ENCODE data around the gene PROSER1. TPM values are rescaled to one million over a fixed set of nuclear protein-coding genes. Genes with fewer than 3 reads are reported as not detected.

PROSER1 gene
- total RNA-seq, 4 donors from 2014 or later: 22.3 to 38.4 (median 23.5) TPM

DNA sequence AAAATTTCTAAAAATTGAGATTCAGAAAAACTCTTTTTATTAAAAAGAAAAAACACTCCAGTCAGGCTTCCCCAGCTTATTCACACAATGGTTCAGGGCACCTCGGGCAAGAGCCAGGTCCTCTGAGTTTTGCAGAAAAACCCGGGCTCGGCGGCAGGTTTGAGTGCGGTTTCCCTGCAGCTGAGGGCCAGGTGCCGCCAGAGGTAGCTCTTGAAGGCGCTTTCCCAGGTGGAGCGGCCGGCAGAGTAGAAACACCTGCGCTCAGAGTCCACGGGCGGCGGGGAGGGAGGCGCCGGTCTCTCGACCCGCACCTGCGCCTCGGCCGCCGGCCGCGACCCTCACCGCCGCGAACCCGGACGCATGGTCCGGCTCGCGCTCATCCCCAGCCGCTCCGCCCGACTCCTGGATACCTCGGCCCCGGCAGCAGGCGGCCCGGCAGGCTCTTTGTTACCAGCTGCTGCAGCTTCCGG is 444 bp downstream of the PROSER1 start:
- H3K9me3 ChIP-seq: no peaks in the 10 kb centered on the region
- peak overlapping the region; percentile 49 to 89 (median 86) for H3K27ac ChIP-seq
- no peak for DNase-seq (ENCODE audit: low spot score in 2 of 2)
- peaks cover 0 to 75% (median 36%) of the 10 kb centered on the region in 4 donors for H3K4me1 ChIP-seq
- H3K4me3 ChIP-seq: peak overlapping the region; percentile 70 to 89 (median 76)
- no peaks in the 10 kb centered on the region for H3K27me3 ChIP-seq
- WGBS, 2 donors: 0 to 1% methylated on average over 27 to 34 of the region's 39 CpGs
- TF ChIP-seq POLR2A (IDR thresholded peaks at IDR 0.05): no peak
- no peak for TF ChIP-seq EP300 (IDR thresholded peaks at IDR 0.05)
- no peak for TF ChIP-seq CTCF (IDR thresholded peaks at IDR 0.05)
- H3K36me3 ChIP-seq: peaks cover 0 to 4% (median 0%) of the 10 kb centered on the region in 3 donors

GRCh38 chr13:39036212-39036611 is 1.7 kb downstream of the PROSER1 start:
- TF ChIP-seq CTCF (IDR thresholded peaks at IDR 0.05) (no peak), EP300 (IDR thresholded peaks at IDR 0.05) (no peak), POLR2A (IDR thresholded peaks at IDR 0.05) (no peak)
- Histone ChIP-seq H3K9me3 (no peaks in the 10 kb centered on the region), H3K4me1 (peaks cover 0 to 76% (median 35%) of the 10 kb centered on the region in 4 donors), H3K27me3 (no peaks in the 10 kb centered on the region), H3K36me3 (no peaks in the 10 kb centered on the region), H3K27ac (no peak overlapping the region), H3K4me3 (peak overlapping the region; percentile 70 to 89 (median 76))
- no peak for DNase-seq (ENCODE audit: low spot score in 2 of 2)
- WGBS, 2 donors: 2 to 3% methylated on average over 9 of the region's 9 CpGs

DNA sequence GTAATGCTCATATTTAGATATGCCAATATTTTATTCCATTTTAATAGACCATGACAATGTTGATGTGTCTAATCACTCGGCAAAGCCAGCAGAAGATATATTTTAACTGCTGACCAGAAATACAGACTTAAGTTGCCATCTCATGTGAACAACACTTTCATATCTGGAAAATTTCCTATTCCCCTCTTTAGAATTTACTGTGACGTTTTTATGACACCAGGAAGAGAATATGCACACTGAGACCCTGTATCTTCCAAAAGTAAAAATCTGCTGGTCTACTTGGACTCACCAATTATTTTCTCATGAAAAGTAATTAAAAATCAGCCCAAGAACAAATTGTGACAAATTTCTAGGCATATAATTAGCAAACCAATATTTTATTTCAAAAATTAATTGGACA is 2.1 kb downstream of the PROSER1 start:
- no peaks in the 10 kb centered on the region for H3K9me3 ChIP-seq
- no peak overlapping the region for H3K27ac ChIP-seq
- 17 to 21% methylated on average over 2 of the region's 2 CpGs for whole genome bisulfite sequencing, 2 donors
- peak overlapping the region in 3 of 4 donors; percentile 20 to 89 (median 71) for H3K4me3 ChIP-seq
- no peaks in the 10 kb centered on the region for H3K27me3 ChIP-seq
- TF ChIP-seq EP300 (IDR thresholded peaks at IDR 0.05) (no peak), CTCF (IDR thresholded peaks at IDR 0.05) (no peak), POLR2A (IDR thresholded peaks at IDR 0.05) (no peak)
- DNase-seq (ENCODE audit: low spot score in 2 of 2): no peak
- H3K4me1 ChIP-seq: peaks cover 0 to 72% (median 31%) of the 10 kb centered on the region in 4 donors
- peaks cover 0 to 3% (median 0%) of the 10 kb centered on the region in 3 donors for H3K36me3 ChIP-seq

DNA sequence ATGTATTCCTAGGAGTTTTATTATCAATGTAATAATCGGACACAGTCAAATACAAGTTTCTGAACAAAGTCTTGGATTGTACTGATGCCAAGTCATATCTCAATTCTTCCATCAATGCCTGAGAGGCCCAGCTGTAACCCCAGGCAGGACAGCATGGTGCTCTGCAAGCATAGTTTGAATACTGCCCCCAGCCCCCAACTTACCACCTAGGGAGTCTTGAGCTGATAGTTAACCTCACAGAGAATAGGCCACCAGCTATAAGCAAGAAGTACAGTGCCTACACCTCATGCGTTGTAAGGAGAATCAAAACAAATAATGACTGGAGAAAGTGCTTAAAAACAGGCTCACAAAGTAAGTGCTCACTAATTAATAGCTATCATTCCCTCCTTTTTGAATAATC is 2.7 kb downstream of the PROSER1 start:
- WGBS, 2 donors: 30 to 42% methylated on average over 2 of the region's 2 CpGs

More for the DNA sequence above, 2.7 kb downstream of the PROSER1 start:
- peaks cover 0 to 9% (median 0%) of the 10 kb centered on the region in 3 donors for H3K36me3 ChIP-seq
- H3K4me3 ChIP-seq: peak overlapping the region in 2 of 4 donors; percentile 20 to 71
- H3K4me1 ChIP-seq: peaks cover 0 to 66% (median 26%) of the 10 kb centered on the region in 4 donors
- no peak overlapping the region for H3K27ac ChIP-seq
- TF ChIP-seq POLR2A (IDR thresholded peaks at IDR 0.05) (no peak), EP300 (IDR thresholded peaks at IDR 0.05) (no peak), CTCF (IDR thresholded peaks at IDR 0.05) (no peak)
- H3K27me3 ChIP-seq: no peaks in the 10 kb centered on the region
- DNase-seq (ENCODE audit: low spot score in 2 of 2): no peak
- no peaks in the 10 kb centered on the region for H3K9me3 ChIP-seq

All from tibial nerve (tissue), 4 donors.